Small intestine (tissue), 7 donors: ENCODE measurements around the gene A4GNT. TPM values are rescaled to one million over a fixed set of nuclear protein-coding genes. Genes with fewer than 3 reads are reported as not detected.
"Not testable (repeated sequence)": the region's sequence is repeated elsewhere in the genome, so short reads cannot be mapped to it uniquely, and the experiment has no call there.

Experiments
- DNase-seq, 2 donors: peaks; one replicate each; pipeline versions ENCODE4 v3.0.0 to v3.0.0-alpha.2; 2013
- FAIRE-seq: peaks from 2 replicates; lab custom pipeline; 2012; peaks lifted over from hg19 to GRCh38; lab: Jason Lieb, UNC
- H3K27ac ChIP-seq, 3 donors: one replicate each; pipeline ENCODE4 v1.5.1; 2013; ENCODE audit warnings: low read length in 2 of 3, mild to moderate bottlenecking in 2 of 3, control low read depth in 1 of 3, inconsistent platforms in 1 of 3, low read depth in 1 of 3, moderate library complexity in 1 of 3
- H3K27me3 ChIP-seq, 3 donors: one replicate each; pipeline ENCODE4 v1.6.1; 2013; ENCODE audit warnings: low read length in 3 of 3, inconsistent platforms in 1 of 3; ENCODE audit not compliant: control insufficient read depth in 3 of 3, insufficient read depth in 3 of 3
- H3K36me3 ChIP-seq, 3 donors: one replicate each; pipeline ENCODE4 v1.6.1; 2013; ENCODE audit warnings: low read length in 3 of 3, inconsistent platforms in 1 of 3, low read depth in 1 of 3, mild to moderate bottlenecking in 1 of 3, moderate library complexity in 1 of 3; ENCODE audit not compliant: control insufficient read depth in 3 of 3, insufficient read depth in 2 of 3
- H3K4me1 ChIP-seq, 3 donors: one replicate each; pipeline ENCODE4 v1.6.1; 2013; ENCODE audit warnings: low read length in 2 of 3, inconsistent platforms in 1 of 3, low read depth in 1 of 3, mild to moderate bottlenecking in 1 of 3, moderate library complexity in 1 of 3; ENCODE audit not compliant: control insufficient read depth in 3 of 3, insufficient read depth in 2 of 3
- H3K4me3 ChIP-seq, 3 donors: one replicate each; pipeline ENCODE4 v1.5.1; 2013; ENCODE audit warnings: low read length in 3 of 3, control low read depth in 1 of 3, inconsistent platforms in 1 of 3, low read depth in 1 of 3, mild to moderate bottlenecking in 1 of 3, moderate library complexity in 1 of 3
- H3K9me3 ChIP-seq, 2 donors: one replicate each; pipeline ENCODE4 v1.6.1; 2013; ENCODE audit warnings: low read depth in 1 of 2, low read length in 1 of 2; ENCODE audit not compliant: control insufficient read depth in 2 of 2, insufficient read depth in 1 of 2
- WGBS, 3 donors: extraction: QIAGEN DNeasy Blood & Tissue Kit; methylation state at CpG; one replicate each; pipeline ENCODE4 v1.1.7; 2013; 5-methylcytosine and 5-hydroxymethylcytosine counted together
- polyA plus RNA-seq, 4 donors: library from polyadenylated mRNA; stranded (reverse) in 3 of 4; unstranded in 1 of 4; fragments of 200-250 nt in 3 of 4; fragments of 120-200 nt in 1 of 4; gene quantifications; one replicate each; pipeline versions ENCODE4 v1.2.1 to v1.2.3, GENCODE V29; 2013
- donor health status: healthy with polysubstance abuse.
- donor health status: control.
- donor health status: control.
- donor health status: Bipolar disorder and iron deficiency.
- donor health status: healthy.

A4GNT gene
- polyA plus RNA-seq, 4 donors: 0.03 TPM; not detected in 3

DNA sequence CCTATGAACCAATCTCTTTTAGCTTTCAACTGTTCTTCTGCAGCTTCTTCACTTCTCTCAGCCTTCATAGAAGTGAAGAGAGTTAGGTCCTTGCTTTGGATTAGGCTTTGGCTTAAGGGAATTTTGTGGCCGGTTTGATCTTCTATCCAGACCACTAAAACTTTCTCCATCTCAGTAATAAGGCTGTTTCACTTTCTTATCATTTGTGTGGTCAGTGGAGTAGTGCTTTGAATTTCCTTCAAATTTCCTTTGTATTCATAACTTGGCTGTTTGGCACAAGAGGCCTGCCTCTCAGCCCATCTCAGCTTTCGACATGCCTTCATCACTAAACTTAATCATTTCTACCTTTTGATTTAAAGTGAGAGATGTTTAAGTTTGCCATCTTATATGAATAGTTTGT, 38.5 kb downstream of the A4GNT start:
- Histone ChIP-seq H3K27me3 (peaks cover 0 to 4% (median 0%) of the 10 kb centered on the region in 3 donors), H3K9me3 (no peaks in the 10 kb centered on the region), H3K4me1 (no peaks in the 10 kb centered on the region), H3K27ac (no peak overlapping the region), H3K4me3 (no peak overlapping the region), H3K36me3 (peaks cover 0 to 4% (median 0%) of the 10 kb centered on the region in 3 donors)
- no peak for FAIRE-seq
- 40 to 44% (median 42%) methylated on average over 2 of the region's 2 CpGs for WGBS, 3 donors
- no peak for DNase-seq

DNA sequence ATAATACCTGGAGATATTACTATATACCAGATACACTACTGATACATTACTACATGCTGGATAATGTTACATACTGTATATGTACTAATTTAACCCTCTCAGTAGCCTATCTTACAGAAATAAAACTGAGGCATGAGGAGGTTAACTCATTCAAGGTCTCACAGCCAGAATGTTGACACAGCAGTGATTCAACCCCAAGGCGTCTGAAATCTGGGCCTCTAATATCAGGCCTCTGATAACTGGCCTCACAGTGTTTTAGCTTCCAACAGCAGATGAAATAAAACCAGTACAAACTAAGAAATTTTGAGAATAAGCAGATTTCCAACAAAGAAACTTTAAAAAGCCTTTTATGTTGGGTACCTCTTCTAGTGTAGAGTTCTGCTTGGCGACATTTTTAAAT, 40.2 kb downstream of the A4GNT start:
- 67 to 76% (median 70%) methylated on average over 2 of the region's 2 CpGs for WGBS, 3 donors
- FAIRE-seq (no peak), DNase-seq (no peak)
- no peak overlapping the region for H3K4me3 ChIP-seq
- H3K27ac ChIP-seq: no peak overlapping the region
- H3K27me3 ChIP-seq: no peaks in the 10 kb centered on the region
- peaks cover 0 to 3% of the 10 kb centered on the region in 2 donors for H3K9me3 ChIP-seq
- H3K36me3 ChIP-seq: peaks cover 0 to 4% (median 0%) of the 10 kb centered on the region in 3 donors
- no peaks in the 10 kb centered on the region for H3K4me1 ChIP-seq

DNA sequence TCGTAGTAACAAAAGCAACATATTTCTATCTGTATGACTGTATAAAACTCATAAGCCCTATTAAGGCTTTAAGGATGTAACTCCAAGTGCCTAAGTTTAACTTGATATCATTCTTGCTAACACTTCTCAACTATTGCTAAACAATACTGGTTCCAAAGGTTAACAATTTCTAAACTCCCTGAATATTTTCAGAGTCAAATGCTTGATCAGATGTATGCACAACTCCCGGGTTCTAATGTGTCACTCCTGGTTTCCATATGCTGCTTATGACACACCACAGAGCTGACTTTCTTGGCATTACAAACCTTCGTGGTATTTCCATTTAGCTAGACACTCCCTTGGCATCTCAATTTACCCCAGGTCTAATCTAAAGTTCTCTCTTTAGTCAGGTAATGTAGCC, 43.1 kb downstream of the A4GNT start:
- Histone ChIP-seq H3K4me3 (no peak overlapping the region), H3K27me3 (no peaks in the 10 kb centered on the region), H3K27ac (no peak overlapping the region), H3K36me3 (peaks cover 0 to 6% (median 0%) of the 10 kb centered on the region in 3 donors), H3K9me3 (peaks cover 0 to 3% of the 10 kb centered on the region in 2 donors), H3K4me1 (no peaks in the 10 kb centered on the region)
- 47 to 72% (median 53%) methylated on average over 3 of the region's 3 CpGs for WGBS, 3 donors
- no peak for FAIRE-seq
- peak in 1 of 2 donors; percentile 21 for DNase-seq

DNA sequence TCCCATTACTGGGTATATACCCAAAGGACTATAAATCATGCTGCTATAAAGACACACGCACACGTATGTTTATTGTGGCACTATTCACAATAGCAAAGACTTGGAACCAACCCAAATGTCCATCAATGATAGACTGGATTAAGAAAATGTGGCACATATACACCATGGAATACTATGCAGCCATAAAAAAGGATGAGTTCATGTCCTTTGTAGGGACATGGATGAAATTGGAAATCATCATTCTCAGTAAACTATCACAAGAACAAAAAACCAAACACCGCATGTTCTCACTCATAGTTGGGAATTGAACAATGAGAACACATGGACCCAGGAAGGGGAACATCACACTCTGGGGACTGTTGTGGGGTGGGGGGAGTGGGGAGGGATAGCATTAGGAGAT, 46.4 kb downstream of the A4GNT start:
- not testable (repeated sequence) for DNase-seq, H3K27me3 ChIP-seq, H3K4me3 ChIP-seq, FAIRE-seq, H3K27ac ChIP-seq, H3K4me1 ChIP-seq, H3K9me3 ChIP-seq
- H3K36me3 ChIP-seq: peaks cover 0 to 13% (median 0%) of the 10 kb centered on the region in 3 donors
- 92 to 100% (median 95%) methylated on average over 1 of the region's 3 CpGs for WGBS, 3 donors

DNA sequence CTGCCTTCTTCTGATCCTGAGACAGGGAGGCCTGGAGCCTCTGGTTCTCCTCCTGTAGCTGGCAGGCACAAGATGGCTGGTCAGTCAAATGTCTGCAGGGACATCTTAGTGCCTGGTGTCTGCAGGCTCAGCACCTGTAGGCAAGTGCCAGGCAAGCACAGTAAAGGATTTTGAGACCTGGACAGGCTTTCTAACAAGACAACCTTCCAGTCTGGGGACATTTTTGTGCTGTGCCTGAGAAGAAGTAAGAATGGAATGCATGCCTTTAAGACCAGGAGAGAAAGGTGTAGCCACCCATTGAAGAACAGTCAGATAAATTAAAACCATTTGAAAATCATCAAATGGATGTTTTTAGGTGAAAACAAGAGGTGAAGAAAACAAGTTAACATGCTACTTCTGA, 48.0 kb downstream of the A4GNT start:
- no peak overlapping the region for H3K27ac ChIP-seq
- H3K4me3 ChIP-seq: no peak overlapping the region
- H3K9me3 ChIP-seq: peaks cover 0 to 3% of the 10 kb centered on the region in 2 donors
- no peaks in the 10 kb centered on the region for H3K27me3 ChIP-seq
- peaks cover 0 to 13% (median 0%) of the 10 kb centered on the region in 3 donors for H3K36me3 ChIP-seq
- FAIRE-seq (no peak), DNase-seq (no peak)
- H3K4me1 ChIP-seq: no peaks in the 10 kb centered on the region

DNA sequence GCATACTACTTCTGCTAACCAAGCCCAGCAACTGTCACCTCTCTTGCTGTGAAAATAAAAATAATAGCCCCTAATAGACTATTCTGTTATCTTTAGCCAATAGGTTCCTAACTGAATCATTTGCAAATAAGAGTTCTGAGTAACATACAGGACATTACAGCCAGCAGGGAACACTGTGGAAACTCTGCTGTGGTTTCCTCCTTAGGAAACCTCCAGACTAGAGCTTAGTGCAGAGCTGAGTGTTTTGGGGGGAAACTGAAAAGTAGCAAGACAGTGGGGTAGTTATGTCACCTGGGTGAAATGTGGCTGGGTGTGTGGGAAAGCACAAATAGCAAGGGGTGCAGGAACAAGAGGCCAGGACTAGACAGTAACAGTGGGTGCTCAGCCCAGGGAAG, 49.2 kb downstream of the A4GNT start:
- Histone ChIP-seq H3K36me3 (peaks cover 0 to 16% (median 0%) of the 10 kb centered on the region in 3 donors), H3K4me1 (no peaks in the 10 kb centered on the region)

DNA sequence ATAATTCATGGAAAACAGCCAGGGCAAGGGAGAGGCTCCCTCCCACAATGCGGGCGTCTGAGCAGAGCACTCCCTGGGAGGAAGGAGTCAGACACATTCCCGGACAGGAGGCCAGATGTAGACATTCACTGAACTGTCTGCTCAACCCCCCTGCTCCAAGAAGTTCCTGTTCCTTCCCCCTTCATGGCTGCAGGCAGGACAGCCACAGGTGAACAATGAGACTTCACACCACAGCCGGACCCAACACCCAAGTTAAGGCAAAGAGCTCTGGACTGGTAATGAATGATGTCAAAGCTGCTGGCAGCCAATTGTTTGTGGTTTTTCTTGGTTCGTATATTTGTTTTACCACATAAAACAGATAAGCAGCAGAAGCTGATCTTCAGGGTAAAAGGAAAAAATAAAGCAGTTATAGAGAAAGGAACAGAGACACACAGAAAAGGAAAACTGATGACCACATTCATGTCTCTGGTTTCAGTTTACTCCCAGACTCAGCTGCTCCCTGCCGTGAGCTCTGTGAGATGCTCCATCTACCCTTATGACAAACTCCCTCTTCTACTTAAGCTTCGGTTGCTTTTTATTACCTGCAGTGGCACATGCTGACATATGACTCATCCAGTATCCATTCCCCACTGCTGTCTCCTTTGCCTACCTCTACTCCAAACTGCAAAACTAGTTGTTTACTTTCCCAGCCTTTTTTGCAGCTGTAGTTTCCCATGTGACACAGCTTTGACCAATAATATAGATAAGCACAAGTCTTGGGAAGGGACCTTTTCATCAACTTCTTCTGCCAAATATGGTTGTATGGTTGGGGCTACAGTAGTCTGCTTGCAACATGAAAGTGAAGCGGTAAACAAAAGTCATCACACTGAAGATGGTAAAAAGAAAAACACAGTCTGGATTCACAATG, 49.9 kb downstream of the A4GNT start:
- Histone ChIP-seq H3K36me3 (peaks cover 0 to 19% (median 0%) of the 10 kb centered on the region in 3 donors), H3K27ac (no peak overlapping the region), H3K27me3 (no peaks in the 10 kb centered on the region), H3K4me1 (no peaks in the 10 kb centered on the region), H3K9me3 (no peaks in the 10 kb centered on the region), H3K4me3 (no peak overlapping the region)
- DNase-seq (peak; percentile 9 to 28), FAIRE-seq (no peak)
- WGBS, 3 donors: 11 to 49% (median 15%) methylated on average over 8 of the region's 8 CpGs

More for the DNA sequence above, 49.2 kb downstream of the A4GNT start:
- H3K27me3 ChIP-seq: no peaks in the 10 kb centered on the region
- FAIRE-seq: no peak
- H3K9me3 ChIP-seq: peaks cover 0 to 3% of the 10 kb centered on the region in 2 donors
- no peak overlapping the region for H3K27ac ChIP-seq
- DNase-seq: no peak
- no peak overlapping the region for H3K4me3 ChIP-seq

DNA sequence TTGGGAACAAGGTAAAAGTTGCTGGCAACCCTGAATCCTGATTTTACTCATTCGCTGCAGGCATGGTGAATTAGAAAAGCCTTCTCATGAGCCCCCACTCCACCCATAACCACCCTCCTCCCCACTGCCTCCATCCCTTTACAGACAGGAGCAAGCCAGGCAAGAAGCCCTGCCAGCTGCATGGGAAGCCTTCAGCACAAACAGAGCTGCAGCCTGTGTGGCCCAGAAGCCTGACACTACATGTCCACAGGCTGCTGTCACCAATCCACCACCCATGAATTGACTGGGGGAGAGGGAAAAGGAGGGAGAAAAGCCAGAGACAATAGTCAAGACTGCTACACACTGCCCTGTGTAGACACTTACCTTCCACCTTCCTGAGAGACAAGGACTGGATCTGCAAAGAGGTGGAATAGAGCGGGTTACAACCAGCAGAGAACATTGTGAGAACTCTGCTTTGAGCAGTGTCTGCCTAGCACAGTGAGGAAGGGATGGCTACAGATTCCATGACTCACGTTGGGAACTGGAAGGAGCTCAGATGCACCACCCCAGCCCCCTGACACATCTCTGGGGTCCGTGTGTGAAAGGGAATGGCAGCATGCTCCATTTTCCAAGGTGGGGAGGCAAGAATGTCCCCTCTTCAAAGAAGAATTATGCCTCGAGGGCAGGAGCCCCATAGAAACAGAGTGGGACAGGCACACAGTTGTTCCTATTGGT, 50.7 kb downstream of the A4GNT start:
- Histone ChIP-seq H3K27ac (no peak overlapping the region), H3K4me1 (no peaks in the 10 kb centered on the region), H3K4me3 (no peak overlapping the region), H3K27me3 (no peaks in the 10 kb centered on the region), H3K36me3 (peaks cover 0 to 19% (median 0%) of the 10 kb centered on the region in 3 donors), H3K9me3 (no peaks in the 10 kb centered on the region)
- DNase-seq (no peak), FAIRE-seq (no peak)
- 64 to 80% (median 68%) methylated on average over 5 of the region's 5 CpGs for WGBS, 3 donors
